MG63 (cell line): ENCODE results near the gene SORCS3. TPM values are rescaled to one million over a fixed set of nuclear protein-coding genes. Genes with fewer than 3 reads are reported as not detected.

Experiments used
- DNase-seq: peaks from one replicate; pipeline ENCODE4 v3.0.0-alpha.2; 2020
- H3K27me3 ChIP-seq: fragments of 250-450 bp; sonication (Bioruptor Pico); 2 replicates; pipeline ENCODE4 v1.5.1; 2020; ENCODE audit warnings: mild to moderate bottlenecking, moderate library complexity
- H3K36me3 ChIP-seq: fragments of 250-450 bp; sonication (Bioruptor Pico); 2 replicates; pipeline ENCODE4 v1.5.1; 2020; ENCODE audit warnings: mild to moderate bottlenecking, moderate library complexity
- H3K4me3 ChIP-seq: fragments of 250-450 bp; sonication (Bioruptor Pico); 2 replicates; pipeline ENCODE4 v1.5.1; 2020; ENCODE audit warnings: mild to moderate bottlenecking, moderate library complexity
- H3K9me3 ChIP-seq: fragments of 250-450 bp; sonication (Bioruptor Pico); 2 replicates; pipeline ENCODE4 v1.5.1; 2020; ENCODE audit warnings: mild to moderate bottlenecking, moderate library complexity
- total RNA-seq: library from RNA; depleted of rRNA; stranded (reverse); fragments of >200 nt; shearing (Covaris generic); gene quantifications from 2 replicates; pipeline ENCODE4 v1.2.3, GENCODE V29; 2014; ENCODE audit warnings: low replicate concordance

The SORCS3 gene
- total RNA-seq, 1 experiment from 2014 or later, result not detected

DNA sequence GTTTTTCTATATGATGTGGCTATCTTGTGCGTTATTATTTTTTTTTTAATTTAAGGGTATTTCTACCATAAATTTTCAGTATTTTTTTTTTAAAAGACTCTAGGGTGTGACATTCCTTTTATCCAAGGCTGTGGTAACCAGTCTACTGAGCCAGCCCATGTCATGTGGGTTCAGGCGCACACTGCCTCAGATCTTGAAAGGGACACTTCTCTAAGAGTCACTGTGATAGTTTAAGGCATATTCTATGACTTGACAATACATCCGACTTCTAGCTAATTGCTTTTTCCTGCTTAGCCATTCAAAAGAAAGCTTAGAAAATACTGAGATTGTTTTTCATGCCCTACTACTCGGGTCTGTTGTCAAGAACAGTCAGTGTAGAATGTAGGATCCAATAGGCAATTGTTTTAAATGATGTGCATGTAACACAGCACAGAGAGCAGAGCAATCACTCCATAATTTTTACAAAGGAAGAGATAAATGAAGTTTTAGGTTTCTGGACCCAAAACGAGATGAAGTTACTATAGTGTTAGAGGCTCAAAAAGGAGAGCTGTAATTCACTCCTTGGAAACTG, 263.7 kb downstream of the SORCS3 start:
- no peak for DNase-seq
- Histone ChIP-seq H3K4me3 (no peak overlapping the region), H3K36me3 (no peaks in the 10 kb centered on the region), H3K27me3 (no peaks in the 10 kb centered on the region), H3K9me3 (no peaks in the 10 kb centered on the region)

DNA sequence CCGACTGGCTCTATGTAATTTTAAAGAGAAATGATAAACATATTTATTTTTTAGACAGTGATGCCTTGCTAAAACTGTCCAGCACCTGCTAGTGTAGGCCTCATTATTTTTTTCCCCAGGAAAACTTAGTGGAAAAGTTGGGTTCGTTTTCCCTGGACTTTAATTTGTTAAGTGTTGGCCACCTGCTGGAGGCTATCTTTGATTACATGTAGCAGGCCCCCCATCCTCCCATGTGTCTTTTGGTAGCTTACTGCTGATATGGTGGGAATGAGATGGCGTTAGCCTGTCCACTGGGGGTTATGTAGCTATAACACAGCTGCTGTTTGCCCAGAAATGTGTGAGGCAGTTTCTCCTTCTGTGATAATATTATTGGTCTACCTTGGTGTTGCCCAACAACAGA, 265.0 kb downstream of the SORCS3 start:
- Histone ChIP-seq H3K4me3 (no peak overlapping the region), H3K9me3 (no peaks in the 10 kb centered on the region), H3K27me3 (no peaks in the 10 kb centered on the region), H3K36me3 (no peaks in the 10 kb centered on the region)
- DNase-seq, result no peak

DNA sequence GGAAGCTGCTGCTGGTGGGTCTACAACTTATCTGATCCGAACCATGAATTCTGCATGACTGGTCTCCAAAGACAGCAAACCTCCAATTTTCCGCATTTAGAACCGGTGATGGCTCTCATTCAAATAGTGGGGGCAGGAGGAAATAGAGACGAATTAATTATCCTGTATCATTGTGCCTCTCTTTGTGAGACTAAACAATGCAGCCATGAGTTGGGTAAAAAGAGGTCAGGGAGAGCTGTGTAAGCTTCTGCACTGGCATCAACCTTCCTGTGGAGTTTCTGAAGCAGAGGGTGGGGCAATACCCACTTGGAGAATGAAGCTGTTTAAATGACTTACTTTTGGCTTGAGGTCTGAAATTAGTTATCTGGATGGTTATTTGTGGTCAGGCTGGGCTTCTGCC, 266.4 kb downstream of the SORCS3 start:
- Histone ChIP-seq H3K36me3 (no peaks in the 10 kb centered on the region), H3K4me3 (no peak overlapping the region), H3K9me3 (no peaks in the 10 kb centered on the region), H3K27me3 (no peaks in the 10 kb centered on the region)
- DNase-seq, result no peak

DNA sequence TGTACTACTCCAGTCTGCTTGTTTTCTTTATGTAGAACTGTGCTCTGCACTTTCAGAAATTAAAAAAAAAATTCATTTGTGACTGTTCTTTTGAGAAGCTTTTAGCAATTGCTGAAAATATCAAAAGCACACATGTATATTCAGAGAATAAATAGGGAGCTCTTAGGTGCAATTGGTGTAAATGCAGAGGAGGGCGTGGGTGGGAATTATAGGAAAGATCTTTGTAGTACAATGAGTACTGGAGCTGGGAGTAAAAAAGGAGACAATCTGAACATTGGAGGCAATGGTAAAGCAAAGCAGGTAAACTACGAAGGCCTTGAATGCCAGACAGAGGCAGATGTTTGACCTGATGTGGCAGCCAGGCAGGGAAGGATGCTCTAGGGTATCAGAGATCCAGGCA, 267.5 kb downstream of the SORCS3 start:
- no peaks in the 10 kb centered on the region for H3K9me3 ChIP-seq
- H3K27me3 ChIP-seq, result no peaks in the 10 kb centered on the region
- DNase-seq, result no peak
- H3K36me3 ChIP-seq, result no peaks in the 10 kb centered on the region
- no peak overlapping the region for H3K4me3 ChIP-seq

DNA sequence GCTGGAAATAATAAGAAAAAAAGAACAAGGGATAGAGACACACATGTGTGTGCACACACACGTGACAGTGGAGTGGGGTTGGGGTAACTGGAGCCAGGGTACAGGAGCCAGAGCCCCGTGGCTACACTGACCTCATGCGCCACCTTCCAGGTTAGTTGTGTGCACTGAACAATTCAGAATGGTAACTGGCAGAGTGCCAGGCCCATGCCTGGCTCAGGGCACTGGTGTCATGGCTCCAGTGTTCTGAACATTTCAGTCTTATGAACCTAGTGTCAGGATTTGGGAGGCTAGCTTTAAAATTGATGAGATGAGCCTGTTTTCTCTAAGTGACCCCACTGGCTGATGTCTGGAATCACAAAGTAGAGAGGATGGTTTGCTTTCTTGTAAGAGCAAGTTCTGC, 269.6 kb downstream of the SORCS3 start:
- no peaks in the 10 kb centered on the region for H3K27me3 ChIP-seq
- DNase-seq, result no peak
- H3K9me3 ChIP-seq, result no peaks in the 10 kb centered on the region
- no peak overlapping the region for H3K4me3 ChIP-seq
- H3K36me3 ChIP-seq, result no peaks in the 10 kb centered on the region

DNA sequence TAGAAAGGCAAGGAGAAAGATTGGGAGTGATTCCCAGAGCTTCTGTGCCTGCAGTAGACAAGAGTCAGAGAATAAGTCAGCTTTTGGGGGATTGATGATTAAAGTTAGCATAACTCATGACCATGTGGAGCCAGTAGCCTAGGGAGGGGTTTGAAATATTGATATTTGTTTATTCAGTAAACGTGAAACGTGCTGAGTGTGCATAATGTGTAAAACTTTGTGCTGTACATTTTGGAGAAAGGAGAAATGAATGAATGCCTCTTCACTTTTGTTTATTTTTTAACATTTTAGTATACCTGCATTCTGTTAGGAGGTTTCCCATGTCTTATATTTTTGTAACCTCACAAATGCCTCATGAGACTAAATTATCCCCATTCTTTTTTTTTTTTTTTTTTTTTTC, 272.3 kb downstream of the SORCS3 start:
- no peaks in the 10 kb centered on the region for H3K36me3 ChIP-seq
- no peaks in the 10 kb centered on the region for H3K27me3 ChIP-seq
- no peak overlapping the region for H3K4me3 ChIP-seq
- no peak for DNase-seq
- no peaks in the 10 kb centered on the region for H3K9me3 ChIP-seq

DNA sequence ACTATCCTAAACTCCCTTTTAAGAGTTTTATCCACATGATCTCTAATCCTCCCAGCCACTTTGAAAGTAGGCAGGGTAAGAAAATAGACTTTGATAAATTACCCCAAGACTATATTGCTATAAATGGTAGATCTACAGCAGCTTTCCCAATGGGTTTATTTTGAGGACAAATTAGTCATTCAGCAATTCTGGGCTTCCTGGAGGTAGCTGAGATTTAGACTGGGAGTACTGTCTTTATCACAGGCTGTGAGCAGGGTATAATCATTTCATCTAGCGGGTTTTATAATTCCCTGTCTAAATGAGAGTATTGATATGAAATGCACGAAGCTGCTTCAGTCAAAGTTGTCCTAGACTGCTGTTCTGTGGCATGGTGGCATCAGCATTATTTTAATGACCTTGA, 279.4 kb downstream of the SORCS3 start:
- Histone ChIP-seq H3K36me3 (no peaks in the 10 kb centered on the region), H3K4me3 (no peak overlapping the region), H3K27me3 (no peaks in the 10 kb centered on the region), H3K9me3 (no peaks in the 10 kb centered on the region)
- no peak for DNase-seq

DNA sequence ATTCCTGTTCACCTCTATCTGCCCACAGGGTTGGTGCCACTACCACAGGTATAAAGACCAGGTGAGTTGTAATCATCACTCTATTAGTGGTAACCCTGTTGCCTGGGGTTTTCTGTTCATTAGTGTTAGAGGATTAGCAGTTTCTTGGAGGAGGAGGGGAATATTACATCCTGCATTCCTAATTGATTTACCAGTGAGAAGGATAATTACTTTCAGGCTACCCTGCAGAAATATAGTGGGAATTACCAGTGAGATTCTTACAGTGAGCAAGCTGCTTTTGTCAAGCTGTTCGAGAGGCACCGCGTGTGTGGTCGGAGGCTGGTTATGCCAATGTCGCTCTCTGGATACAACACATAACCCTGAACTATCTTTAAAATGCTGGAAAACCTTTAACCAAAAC, 280.7 kb downstream of the SORCS3 start:
- Histone ChIP-seq H3K4me3 (no peak overlapping the region), H3K27me3 (no peaks in the 10 kb centered on the region), H3K9me3 (no peaks in the 10 kb centered on the region), H3K36me3 (no peaks in the 10 kb centered on the region)
- no peak for DNase-seq

DNA sequence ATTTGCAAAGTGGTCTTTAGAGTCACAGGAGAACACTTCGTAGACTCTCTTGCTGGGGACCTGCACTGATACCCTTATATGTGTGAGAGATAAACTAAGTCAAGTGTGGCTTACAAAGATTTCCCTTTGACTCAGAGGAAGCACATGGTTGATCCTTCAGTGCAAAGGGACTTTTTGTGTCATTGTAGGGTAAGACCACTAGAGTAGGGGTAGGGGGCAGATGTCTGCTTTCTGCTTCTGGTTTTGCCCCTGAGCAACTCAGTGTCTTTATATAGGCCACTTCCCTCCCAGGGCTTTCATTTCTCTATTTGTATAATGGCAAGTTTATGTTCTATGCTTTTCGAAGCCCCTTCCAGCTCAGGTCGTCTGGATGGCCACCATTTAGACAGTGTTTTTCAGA, 281.7 kb downstream of the SORCS3 start:
- DNase-seq, result no peak
- no peak overlapping the region for H3K4me3 ChIP-seq
- H3K27me3 ChIP-seq, result no peaks in the 10 kb centered on the region
- no peaks in the 10 kb centered on the region for H3K36me3 ChIP-seq
- no peaks in the 10 kb centered on the region for H3K9me3 ChIP-seq

DNA sequence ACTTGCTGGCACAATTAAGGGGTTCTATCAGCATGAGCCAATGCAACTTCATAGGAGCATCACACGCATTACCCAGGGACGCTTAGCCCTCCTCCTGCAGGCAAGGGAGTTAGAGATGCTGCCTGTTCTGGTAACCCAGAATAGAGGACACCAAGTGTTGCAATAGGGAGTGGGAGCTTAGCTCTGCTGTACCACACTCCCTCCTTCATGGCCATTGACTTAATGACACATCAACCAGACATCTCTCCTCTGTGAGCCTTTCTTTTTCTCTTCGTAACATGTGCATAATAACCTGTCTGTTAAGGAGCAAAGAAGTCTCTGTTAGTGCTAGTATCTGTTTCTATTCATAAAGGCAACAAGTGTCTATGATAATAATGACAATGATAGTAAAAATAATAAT, 282.4 kb downstream of the SORCS3 start:
- no peaks in the 10 kb centered on the region for H3K27me3 ChIP-seq
- no peak for DNase-seq

DNA sequence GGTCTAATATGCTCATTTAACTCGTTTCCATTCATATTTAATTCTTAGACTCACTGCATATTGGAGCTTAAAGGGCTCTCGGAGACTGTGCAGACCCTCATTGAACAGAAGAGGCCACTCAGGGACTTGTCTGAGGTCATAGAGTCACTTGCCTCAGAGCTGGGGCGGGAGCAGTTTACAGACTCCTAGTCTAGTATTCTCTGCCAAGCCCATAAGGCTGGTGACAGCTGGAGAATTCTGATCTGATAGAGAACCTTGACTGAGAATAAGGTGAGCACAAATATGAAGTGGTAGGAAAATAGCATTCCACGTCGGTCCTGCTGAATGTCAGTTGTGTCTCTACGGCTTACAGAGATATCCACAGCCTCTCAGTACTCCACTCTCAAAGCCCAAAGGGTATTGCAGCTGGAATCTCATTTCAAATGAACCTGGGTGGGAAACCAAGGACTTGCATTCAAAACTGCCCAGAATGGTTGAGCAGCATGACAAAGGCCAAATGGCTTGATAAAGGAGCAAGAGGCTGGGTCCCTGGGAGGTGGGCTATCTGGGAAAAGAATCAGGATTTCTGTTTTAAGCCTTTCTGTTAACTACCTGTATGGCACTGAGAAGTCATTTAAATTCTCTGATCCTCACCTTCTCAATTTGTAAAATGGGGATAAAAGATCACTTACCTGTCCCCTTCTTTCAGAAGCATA, 283.2 kb downstream of the SORCS3 start:
- H3K27me3 ChIP-seq, result no peaks in the 10 kb centered on the region
- no peak for DNase-seq
- no peaks in the 10 kb centered on the region for H3K36me3 ChIP-seq
- H3K9me3 ChIP-seq, result no peaks in the 10 kb centered on the region
- no peak overlapping the region for H3K4me3 ChIP-seq

More for the DNA sequence above, 282.4 kb downstream of the SORCS3 start:
- Histone ChIP-seq H3K36me3 (no peaks in the 10 kb centered on the region), H3K4me3 (no peak overlapping the region), H3K9me3 (no peaks in the 10 kb centered on the region)

DNA sequence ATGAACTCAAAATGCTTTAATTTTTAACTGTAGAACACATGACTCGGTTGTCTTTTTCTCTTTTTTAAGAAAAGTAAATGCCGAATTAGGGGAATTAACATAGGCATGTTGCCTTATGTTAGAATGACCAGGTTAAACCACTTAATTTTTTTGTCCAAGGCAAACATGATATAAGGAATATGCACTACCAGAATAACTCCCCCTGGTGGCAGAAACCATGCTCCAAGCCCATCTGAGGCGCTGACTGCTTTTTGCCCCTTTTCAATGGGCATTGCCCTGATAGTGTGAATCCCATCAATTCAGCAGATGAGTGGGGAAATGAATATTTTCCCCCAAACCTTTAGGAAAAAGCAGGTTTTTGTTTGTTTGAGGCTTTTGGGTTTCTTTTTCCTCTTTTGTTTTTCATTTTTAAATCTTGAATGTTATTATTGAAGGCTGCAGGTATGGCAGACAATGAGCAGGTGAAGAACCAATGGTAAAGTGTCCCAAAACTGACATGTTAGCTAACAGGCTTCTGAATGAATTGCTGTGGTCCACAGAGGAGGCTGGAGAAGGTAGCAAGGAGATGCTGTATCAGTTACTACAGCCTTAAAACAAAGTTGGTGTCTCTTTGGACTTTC, 284.3 kb downstream of the SORCS3 start:
- Histone ChIP-seq H3K9me3 (no peaks in the 10 kb centered on the region), H3K36me3 (no peaks in the 10 kb centered on the region), H3K27me3 (no peaks in the 10 kb centered on the region), H3K4me3 (no peak overlapping the region)
- DNase-seq, result peak; percentile 19

DNA sequence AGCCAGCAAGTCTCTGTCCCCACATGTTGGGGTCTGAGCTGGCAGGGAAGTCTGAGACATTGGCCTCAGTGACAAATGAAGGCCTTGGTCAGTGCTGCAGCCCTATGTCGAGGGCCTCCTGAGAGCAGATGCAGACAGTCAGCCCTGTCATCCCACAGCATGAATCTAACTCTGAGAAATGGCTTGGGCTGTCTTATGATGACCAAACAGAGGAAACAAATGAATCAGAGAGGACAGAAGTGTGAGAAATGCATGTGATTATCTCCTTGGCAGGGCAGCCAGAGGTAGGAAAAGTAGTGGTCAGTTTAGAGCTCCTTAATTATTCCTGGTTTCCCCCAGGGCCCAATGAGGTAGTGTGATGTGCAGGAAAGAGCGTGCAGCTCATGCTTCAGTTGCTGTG, 287.6 kb downstream of the SORCS3 start:
- Histone ChIP-seq H3K4me3 (no peak overlapping the region), H3K9me3 (no peaks in the 10 kb centered on the region)
- DNase-seq, result no peak

DNA sequence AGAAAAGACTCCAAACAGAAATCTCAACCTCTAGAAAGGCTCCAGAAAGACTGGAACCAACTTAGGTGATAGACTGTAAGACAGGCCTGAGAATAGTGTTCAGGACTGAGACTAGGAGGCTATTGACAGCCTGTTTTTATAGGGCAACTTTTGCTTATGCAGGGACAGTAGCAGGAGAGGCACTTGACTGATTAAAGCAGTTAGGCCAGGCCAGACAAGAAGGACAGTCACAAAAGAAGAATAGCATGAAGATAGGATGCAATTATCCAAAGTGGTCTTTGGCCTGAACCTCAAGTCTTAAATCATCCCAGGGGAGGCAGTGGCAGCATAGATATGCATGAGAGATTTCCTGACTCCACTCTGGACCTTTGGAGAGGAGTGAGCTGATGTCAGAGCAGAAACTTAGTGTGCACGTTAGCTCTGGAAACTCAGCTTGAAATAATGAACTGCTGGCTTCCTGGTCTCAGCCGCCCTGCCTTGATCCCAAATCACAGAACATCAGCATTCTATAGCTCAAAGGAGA, 290.6 kb downstream of the SORCS3 start:
- Histone ChIP-seq H3K36me3 (no peaks in the 10 kb centered on the region), H3K9me3 (no peaks in the 10 kb centered on the region), H3K4me3 (no peak overlapping the region), H3K27me3 (no peaks in the 10 kb centered on the region)
- no peak for DNase-seq

More for the DNA sequence above, 287.6 kb downstream of the SORCS3 start:
- H3K36me3 ChIP-seq, result no peaks in the 10 kb centered on the region
- no peaks in the 10 kb centered on the region for H3K27me3 ChIP-seq

DNA sequence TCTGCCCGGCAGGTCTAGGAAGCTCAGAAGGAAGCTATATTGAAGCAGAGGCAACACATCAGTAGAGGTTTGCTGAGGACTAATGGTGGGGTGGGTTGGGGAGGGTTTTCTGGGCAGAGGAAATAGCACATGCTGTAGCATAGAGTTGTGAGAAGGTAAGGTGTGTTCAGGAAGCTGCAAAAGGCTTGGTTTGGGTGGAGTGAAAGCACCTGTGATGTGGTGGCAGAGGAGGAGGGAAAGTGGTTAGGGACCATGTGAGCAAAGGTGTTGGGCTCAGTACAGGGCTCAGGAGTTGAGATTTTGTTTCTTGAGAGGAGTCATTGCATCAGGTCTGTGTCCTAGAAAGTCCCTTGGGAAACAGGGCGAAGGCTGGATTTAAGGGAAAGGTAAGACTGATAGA, 294.6 kb downstream of the SORCS3 start:
- Histone ChIP-seq H3K36me3 (no peaks in the 10 kb centered on the region), H3K4me3 (no peak overlapping the region), H3K27me3 (no peaks in the 10 kb centered on the region), H3K9me3 (no peaks in the 10 kb centered on the region)
- DNase-seq, result no peak

DNA sequence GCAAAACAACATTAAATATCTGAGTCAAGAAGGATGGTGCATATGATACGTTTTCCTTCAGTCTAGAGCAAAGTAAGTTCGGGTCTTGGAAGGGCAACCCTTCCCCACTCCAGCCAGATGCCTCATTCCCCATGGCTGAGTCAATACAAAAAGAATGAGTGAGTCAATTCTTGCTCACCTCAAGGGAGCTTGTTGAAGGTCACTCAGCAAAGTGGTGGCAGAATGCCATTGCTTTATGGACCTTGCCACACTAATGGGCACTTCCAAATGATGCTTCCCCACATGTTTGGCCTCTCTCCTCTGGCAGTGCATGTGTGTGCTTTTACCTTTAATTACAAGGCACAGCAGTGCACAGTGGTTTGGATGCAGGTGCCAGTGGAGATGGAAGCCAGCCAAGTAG, 296.5 kb downstream of the SORCS3 start:
- Histone ChIP-seq H3K4me3 (no peak overlapping the region), H3K27me3 (no peaks in the 10 kb centered on the region), H3K9me3 (no peaks in the 10 kb centered on the region), H3K36me3 (no peaks in the 10 kb centered on the region)
- DNase-seq, result peak; percentile 81

DNA sequence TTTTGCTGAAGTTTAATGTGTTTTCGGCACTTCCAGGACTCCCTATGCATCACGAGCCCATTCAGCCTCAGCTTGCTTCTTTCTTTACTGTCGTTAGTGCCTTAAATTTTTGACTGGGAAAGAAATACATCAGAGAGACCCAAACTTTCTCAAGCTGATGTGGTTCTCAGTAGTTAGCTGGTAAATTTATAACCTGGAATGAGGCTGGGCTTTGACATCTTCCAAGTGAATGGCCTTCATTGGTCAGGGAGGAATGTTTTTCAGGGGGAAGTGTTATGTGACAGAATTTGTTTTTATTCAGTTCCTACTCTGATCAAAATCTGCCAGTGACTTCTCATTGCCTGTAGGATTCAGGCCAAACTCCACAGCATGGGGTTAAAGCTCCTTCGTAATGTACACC, 296.9 kb downstream of the SORCS3 start:
- H3K36me3 ChIP-seq, result no peaks in the 10 kb centered on the region
- H3K27me3 ChIP-seq, result no peaks in the 10 kb centered on the region
- no peaks in the 10 kb centered on the region for H3K9me3 ChIP-seq
- no peak overlapping the region for H3K4me3 ChIP-seq
- DNase-seq, result no peak

DNA sequence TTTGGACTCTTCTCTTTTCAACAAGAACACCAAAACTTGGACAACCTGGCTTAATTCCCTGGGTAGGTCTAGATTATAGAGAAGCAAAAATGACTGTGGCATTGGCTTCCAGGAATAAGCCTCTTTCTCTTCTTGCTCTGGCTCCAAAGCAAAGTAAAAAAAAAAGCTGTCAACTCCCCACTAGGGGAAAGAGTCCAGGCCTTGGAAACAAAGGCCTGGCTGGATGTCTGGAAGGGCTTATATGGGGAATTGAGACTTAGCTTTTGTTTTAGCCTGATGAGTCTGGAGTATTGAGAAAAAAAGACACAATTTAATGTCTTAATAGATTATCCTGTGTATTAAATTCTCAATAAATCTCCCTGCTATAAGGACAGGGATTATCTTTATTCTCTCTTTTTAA, 300.6 kb downstream of the SORCS3 start:
- Histone ChIP-seq H3K27me3 (no peaks in the 10 kb centered on the region), H3K36me3 (no peaks in the 10 kb centered on the region), H3K4me3 (no peak overlapping the region), H3K9me3 (no peaks in the 10 kb centered on the region)
- DNase-seq, result no peak
